ENCODE data around the gene DBR1.

DBR1 gene

DNA sequence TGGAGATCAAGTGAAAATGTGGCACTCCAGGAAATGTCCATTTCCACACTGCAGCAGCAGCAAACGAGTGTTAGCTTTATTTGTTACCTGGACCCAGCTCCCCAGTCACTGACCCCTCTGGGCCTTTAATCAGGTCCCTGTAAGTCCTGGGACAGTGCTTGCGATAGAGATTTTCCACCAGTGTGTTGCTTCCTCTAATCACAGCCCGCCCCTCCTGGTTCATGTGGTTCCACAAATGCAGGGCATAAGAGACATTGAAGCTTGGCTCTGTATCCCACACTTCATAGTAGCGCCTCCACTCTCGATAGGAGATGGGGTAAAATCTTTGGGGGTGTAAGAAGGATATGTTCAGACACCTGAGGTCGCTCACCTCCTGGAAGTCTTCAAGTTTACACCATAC lies 50.5 kb downstream of the DBR1 start:
- DNase-seq (ENCODE audit: low read depth in 2 of 2): no peak

GRCh38 chr3:138119423-138119766 lies 55.3 kb downstream of the DBR1 start:
- DNase-seq (ENCODE audit: low read depth in 2 of 2): no peak

DNA sequence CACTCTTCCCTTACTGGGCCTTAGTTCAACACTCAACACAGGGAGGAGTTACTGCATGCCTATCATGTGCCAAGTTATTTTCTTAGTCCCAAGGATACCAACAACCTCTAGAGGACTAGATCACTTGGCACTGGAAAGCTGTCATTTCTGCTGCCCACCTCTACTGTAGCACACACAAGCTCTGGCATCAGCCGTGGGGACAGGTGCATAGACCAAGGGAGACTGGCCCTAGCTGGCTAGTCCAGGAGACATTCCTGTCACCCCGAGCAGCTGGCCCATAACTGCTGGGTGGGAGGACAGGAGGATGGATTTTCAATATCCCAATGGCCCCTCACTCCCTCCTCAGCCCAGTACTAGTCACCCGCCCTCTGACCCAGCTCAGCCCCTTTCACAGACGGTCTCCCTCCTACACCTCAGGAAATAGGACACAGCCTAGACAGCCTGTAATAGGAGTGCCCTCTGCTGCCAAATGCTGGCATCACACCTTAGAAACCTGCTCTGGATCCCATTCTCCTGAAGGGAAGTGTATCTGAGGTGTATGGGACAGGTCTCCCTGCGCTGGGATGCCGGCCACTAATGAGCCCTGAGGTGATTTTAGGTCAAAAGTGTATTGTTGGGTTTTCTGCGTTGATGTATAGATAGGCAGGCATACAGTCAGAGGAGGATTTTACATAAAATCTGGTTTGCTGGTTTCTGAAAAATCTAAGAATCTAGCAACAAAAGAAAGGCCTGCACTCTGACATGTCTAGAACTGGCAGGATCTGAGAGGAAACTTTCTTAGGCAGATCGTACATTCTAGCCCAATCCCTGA lies 55.9 kb downstream of the DBR1 start:
- DNase-seq (ENCODE audit: low read depth in 2 of 2): peak; percentile 24 to 52

GRCh38 chr3:138114988-138115971 lies 59.4 kb downstream of the DBR1 start, which contains the start of gene DZIP1L:
Gene DZIP1L, minus strand, starts transcription at chr3:138115608. Its CDS starts 11,637 bp downstream, at chr3:138103971.
- peak in 1 of 2 donors; percentile 22 for DNase-seq (ENCODE audit: low read depth in 2 of 2)

- DNase-seq (ENCODE audit: low read depth in 2 of 2): no peak
These were observed 60.2 kb downstream of the DBR1 start for GRCh38 chr3:138114431-138114918.

GRCh38 chr3:138113326-138113725 lies 61.4 kb downstream of the DBR1 start:
- DNase-seq (ENCODE audit: low read depth in 2 of 2): no peak

DNA sequence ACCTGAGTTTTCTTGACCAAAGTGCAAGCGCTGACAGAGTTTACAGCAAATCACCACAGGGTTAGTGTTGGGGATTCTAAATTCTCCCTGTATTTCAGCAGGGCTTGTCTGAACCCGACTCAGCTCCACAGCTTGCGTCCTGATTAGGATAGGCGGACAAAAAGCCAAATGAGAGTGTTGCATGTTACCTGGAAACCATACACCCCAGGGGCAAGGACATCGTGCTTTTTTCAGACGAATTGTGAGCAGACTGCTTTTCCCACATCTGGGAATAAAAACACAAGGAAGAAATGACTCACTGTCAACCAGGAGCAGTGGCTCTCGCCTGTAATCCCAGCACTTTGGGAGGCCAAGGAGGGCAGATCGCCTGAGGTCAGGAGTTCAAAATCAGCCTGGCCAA lies 62.4 kb downstream of the DBR1 start:
- no peak for DNase-seq (ENCODE audit: low read depth in 2 of 2)

All from activated CD4-positive, alpha-beta T cell treated with anti-CD3 and anti-CD28 coated beads for 24 hours (primary cell).